ENCODE data around the gene MTFMT. TPM values are rescaled to one million over a fixed set of nuclear protein-coding genes. Genes with fewer than 3 reads are reported as not detected.

Gene MTFMT
- polyA plus RNA-seq, 1 experiment: 15.3 TPM

GRCh38 chr15:65056868-65057548, 27.6 kb upstream of the MTFMT start:
- Histone ChIP-seq H3K27ac (ENCODE audit: low read depth, low read length) (no peak overlapping the region), H3K9me3 (ENCODE audit: control insufficient read depth, insufficient read depth, low read length) (peaks cover 4% of the 10 kb centered on the region), H3K27me3 (ENCODE audit: control insufficient read depth, insufficient read depth, low read length) (peaks cover 7% of the 10 kb centered on the region), H3K4me3 (ENCODE audit: low read depth, low read length) (no peak overlapping the region)
- ChIA-PET CTCF (interaction anchor here (2.4 to 7.7 kb wide), 5 partner anchors 21 to 45 kb away, joined by 6 to 127 read pairs (median 36); no protein-coding TSS in a partner anchor), POLR2A (interaction anchor here (0.6 to 0.9 kb wide), 3 partner anchors 10 to 27 kb away, joined by 3 to 4 read pairs (median 3); no protein-coding TSS in a partner anchor)
- no peak for DNase-seq (ENCODE audit: low read depth, low spot score)
- no peak for TF ChIP-seq CTCF (IDR thresholded peaks at IDR 0.05; ENCODE audit: low read depth, low read length)

- Histone ChIP-seq H3K4me3 (ENCODE audit: low read depth, low read length) (no peak overlapping the region), H3K27me3 (ENCODE audit: control insufficient read depth, insufficient read depth, low read length) (peaks cover 7% of the 10 kb centered on the region), H3K27ac (ENCODE audit: low read depth, low read length) (no peak overlapping the region), H3K9me3 (ENCODE audit: control insufficient read depth, insufficient read depth, low read length) (peaks cover 4% of the 10 kb centered on the region)
- TF ChIP-seq CTCF (IDR thresholded peaks at IDR 0.05; ENCODE audit: low read depth, low read length): no peak
- ChIA-PET CTCF (interaction anchor here (0.6 to 7.7 kb wide), 7 partner anchors 13 to 46 kb away, joined by 4 to 127 read pairs (median 33); partner anchors contain the start of gene RASL12), POLR2A (interaction anchor here (0.6 to 3.4 kb wide), 4 partner anchors 11 to 28 kb away, joined by 3 to 16 read pairs (median 4); partner anchors contain the start of gene RASL12)
- DNase-seq (ENCODE audit: low read depth, low spot score): no peak
These were observed 26.7 kb upstream of the MTFMT start for GRCh38 chr15:65056106-65056505.

GRCh38 chr15:65055201-65055870, 25.9 kb upstream of the MTFMT start:
- Histone ChIP-seq H3K9me3 (ENCODE audit: control insufficient read depth, insufficient read depth, low read length) (peaks cover under 1% of the 10 kb centered on the region), H3K4me3 (ENCODE audit: low read depth, low read length) (no peak overlapping the region), H3K27ac (ENCODE audit: low read depth, low read length) (no peak overlapping the region), H3K27me3 (ENCODE audit: control insufficient read depth, insufficient read depth, low read length) (peaks cover 5% of the 10 kb centered on the region)
- TF ChIP-seq CTCF (IDR thresholded peaks at IDR 0.05; ENCODE audit: low read depth, low read length): no peak
- CTCF ChIA-PET: interaction anchor here (0.6 to 7.7 kb wide), 12 partner anchors 8 to 79 kb away, joined by 3 to 127 read pairs (median 14); partner anchors contain the start of genes PDCD7 and RASL12
- DNase-seq (ENCODE audit: low read depth, low spot score): no peak
- POLR2A ChIA-PET: interaction anchor here (1.8 to 3.4 kb wide), 2 partner anchors 14 to 27 kb away, joined by 6 to 16 read pairs; partner anchors contain the start of gene RASL12

GRCh38 chr15:65054333-65055200, 25.1 kb upstream of the MTFMT start:
- H3K27ac ChIP-seq (ENCODE audit: low read depth, low read length): no peak overlapping the region
- TF ChIP-seq CTCF (IDR thresholded peaks at IDR 0.05; ENCODE audit: low read depth, low read length): peak; percentile 99
- no peaks in the 10 kb centered on the region; the same call in 1 of the 2 replicates for H3K9me3 ChIP-seq (ENCODE audit: control insufficient read depth, insufficient read depth, low read length)
- no peak overlapping the region for H3K4me3 ChIP-seq (ENCODE audit: low read depth, low read length)
- no peak for DNase-seq (ENCODE audit: low read depth, low spot score)
- ChIA-PET CTCF (interaction anchor here (0.6 to 7.7 kb wide), 17 partner anchors 9 to 345 kb away, joined by 4 to 127 read pairs (median 8); partner anchors contain the start of genes PDCD7, RASL12 and UBAP1L), POLR2A (interaction anchor here (1.8 to 3.4 kb wide), 2 partner anchors 14 to 28 kb away, joined by 6 to 16 read pairs; partner anchors contain the start of gene RASL12)
- peaks cover under 1% of the 10 kb centered on the region for H3K27me3 ChIP-seq (ENCODE audit: control insufficient read depth, insufficient read depth, low read length)
